CD4-positive, alpha-beta T cell treated with Interleukin-6 at 100 ng/mL for 8 hours (primary cell): ENCODE measurements around the gene DDX4.

Experiments
- DNase-seq: peaks from one replicate; pipeline ENCODE4 v3.0.0-alpha.2; 2020; ENCODE audit warnings: mixed read lengths, low spot score

Gene DDX4

DNA sequence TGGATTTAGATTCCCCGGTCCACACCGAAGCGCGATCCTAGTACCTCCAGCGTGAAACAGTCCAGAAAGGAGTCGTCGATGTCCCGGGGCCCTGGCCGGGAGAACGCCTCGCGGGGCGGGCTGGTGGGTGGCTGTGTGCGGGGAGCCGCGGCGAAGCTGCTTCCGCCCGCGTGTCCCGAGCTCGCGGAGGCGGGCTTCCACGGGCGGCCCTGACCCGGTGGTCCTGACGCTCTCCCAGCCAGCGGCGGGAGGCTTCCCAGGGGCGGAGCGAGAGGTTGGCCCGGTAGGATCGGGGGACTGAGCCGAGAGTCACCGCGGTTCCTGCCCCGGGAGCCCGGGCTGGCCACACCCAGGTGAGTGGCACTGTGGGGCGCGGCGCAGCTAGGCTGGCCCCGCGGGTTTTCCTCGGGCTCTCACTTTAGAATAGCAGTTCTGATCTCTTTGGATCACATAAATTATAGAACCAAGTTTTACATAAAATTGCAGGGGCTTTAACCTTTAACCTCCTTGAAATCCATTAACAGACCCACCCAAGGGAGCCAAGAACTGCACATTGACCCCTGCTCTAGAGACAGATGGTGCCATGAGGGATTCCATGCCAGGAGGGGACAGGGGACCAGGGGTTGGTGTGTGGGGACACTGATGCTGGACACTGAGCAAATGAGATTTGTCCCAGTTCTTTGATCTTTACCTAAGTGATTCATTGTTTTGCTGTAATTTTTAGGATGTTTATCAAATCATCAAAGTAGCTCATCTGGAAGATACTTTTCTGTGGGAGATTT lies 84.1 kb downstream of the DDX4 start:
- DNase-seq: no peak

GRCh38 chr5:55823151-55823796 lies 85.4 kb downstream of the DDX4 start:
- no peak for DNase-seq

- DNase-seq: no peak
Measured at GRCh38 chr5:55829956-55830355, 92.1 kb downstream of the DDX4 start.

- no peak for DNase-seq
Measured at GRCh38 chr5:55832446-55832845, 94.6 kb downstream of the DDX4 start.

DNA sequence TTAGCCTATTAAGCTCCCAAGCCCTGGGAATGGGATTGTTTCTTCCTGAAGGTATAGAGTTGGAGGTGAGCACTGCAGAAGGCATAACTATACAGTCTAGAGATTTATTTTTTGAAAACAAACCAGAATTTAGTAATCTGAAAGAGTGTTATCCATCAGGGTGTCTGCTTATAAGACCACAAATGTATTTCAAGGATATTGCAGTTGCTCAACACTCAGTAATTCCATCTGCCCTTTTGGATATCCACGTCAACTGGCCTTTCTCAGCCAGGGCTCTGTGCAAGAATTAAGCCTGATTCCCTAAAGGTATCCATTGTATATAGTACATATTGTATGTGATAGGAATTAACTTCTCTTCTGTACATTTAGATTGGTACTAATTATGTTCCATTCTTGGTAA lies 98.3 kb downstream of the DDX4 start:
- DNase-seq: no peak

DNA sequence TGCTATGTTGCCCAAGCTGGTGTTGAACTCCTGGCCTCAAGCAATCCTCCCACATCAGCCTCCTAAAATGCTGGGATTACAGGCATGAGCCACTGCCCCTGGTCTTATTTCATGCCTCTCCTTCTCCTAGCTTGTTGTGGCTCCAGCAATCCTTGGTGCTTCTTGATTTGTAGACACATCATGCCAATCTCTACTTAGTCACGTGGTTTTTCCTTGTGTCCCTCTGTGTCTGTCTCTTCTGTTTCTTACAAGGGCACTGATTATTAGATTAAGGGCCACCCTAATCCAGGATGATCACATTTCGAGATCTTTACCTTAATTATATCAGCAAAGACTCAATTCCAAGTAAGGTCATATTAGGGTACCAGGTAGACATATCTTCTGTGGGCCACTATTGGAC lies 104.1 kb downstream of the DDX4 start:
- DNase-seq: no peak

GRCh38 chr5:55847837-55848236 lies 110.0 kb downstream of the DDX4 start:
- no peak for DNase-seq

DNA sequence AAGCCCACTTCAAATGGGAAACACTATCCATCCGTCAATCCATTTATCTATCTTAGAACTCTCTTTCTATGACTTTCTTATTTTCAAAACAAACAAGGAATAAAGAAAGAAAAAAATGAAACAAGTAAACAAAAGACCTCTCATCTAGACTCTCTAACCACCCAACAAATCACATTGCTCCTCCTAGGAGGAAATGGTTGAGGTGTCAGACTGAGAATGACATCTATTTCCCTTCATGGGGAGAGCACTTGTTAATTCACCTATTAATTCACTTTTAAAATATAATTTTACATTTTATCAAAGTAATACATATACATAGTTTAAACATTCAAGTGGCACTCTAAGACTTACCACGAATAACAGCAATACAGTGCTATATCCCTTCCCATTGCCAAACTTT lies 110.9 kb downstream of the DDX4 start:
- DNase-seq: no peak

- DNase-seq: no peak
Measured at GRCh38 chr5:55850839-55851674, 113.2 kb downstream of the DDX4 start, which contains the start of gene IL31RA. Gene IL31RA, plus strand, starts transcription at chr5:55851357. Its CDS starts 214 bp downstream, at chr5:55851571.

- no peak for DNase-seq
Measured at GRCh38 chr5:55851675-55851979, 113.8 kb downstream of the DDX4 start.

- no peak for DNase-seq
Measured at GRCh38 chr5:55852503-55852902, 114.6 kb downstream of the DDX4 start.

GRCh38 chr5:55853041-55853670 lies 115.3 kb downstream of the DDX4 start:
- no peak for DNase-seq

DNA sequence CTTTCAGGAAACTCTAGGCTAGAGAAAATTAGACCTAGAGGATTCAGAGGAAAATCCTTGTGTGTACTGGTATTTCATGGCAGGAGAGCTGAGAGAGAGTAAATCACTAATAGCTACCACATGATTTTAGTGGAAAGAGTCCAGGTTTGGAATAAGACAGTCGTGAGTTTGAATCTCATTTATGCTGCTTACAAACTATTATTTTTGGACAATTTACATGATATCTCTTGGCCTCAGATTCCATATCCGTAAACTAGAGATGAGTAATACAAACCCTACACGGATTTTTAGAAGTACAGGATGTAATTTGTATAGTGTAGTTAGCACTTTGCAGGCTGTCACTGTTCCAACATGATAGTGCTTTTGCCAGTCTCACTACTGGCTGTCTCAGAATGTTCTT lies 116.0 kb downstream of the DDX4 start:
- no peak for DNase-seq

- DNase-seq: no peak
Measured at GRCh38 chr5:55855509-55855908, 117.6 kb downstream of the DDX4 start.

DNA sequence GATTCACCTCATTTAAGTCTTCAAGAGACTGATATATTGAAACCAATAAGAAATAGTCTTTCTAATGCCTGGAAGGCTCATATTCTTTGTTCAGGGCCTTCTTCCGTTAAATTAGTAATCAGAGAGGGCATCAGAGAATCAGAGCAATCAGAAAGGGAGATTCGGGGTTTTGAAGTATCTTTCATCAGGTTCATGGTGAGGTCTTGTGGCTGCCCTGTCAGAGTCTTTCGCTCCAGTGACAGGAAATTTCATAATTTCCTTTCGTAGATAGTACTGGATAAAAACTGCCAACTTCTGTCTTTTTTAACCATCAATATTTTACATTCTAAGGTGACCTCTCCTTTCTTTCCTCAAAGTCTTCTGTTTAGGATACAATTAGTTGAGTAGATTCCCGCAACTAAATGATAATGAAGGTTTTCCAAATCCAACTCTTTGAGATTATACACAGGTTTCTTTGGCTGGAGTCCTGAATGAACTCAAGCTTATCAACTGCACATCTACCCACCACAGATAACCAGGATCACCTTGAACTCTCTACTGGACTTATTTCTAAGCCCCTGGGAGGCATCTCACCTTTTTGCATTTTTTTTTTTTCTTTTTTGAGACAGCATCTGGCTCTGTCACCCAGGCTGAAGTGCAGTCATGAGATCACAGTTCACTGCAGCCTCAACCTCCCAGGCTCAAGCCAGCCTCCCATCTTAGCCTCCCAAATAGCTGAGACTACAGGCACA lies 118.8 kb downstream of the DDX4 start:
- peak; percentile 44 for DNase-seq

GRCh38 chr5:55857247-55857640 lies 119.4 kb downstream of the DDX4 start:
- no peak for DNase-seq

- DNase-seq: no peak
Measured at GRCh38 chr5:55858104-55858503, 120.2 kb downstream of the DDX4 start.

DNA sequence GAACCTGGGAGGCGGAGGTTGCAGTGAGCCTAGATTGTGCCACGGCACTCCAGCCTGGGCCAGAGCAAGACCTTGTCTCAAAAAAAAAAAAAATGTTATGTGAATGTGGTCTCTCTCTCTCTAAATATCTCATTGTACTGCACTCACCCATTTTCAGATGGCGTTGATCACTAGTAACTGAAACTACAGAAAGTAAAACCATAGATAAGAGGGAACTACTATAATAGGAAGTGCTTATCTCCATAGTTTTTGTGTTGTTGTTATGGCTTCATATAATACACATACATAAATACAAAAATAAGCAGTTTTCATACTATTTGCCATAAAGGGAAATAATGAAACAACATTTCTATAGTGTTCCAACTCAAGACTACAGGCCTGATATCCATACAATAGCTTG lies 122.4 kb downstream of the DDX4 start:
- no peak for DNase-seq

DNA sequence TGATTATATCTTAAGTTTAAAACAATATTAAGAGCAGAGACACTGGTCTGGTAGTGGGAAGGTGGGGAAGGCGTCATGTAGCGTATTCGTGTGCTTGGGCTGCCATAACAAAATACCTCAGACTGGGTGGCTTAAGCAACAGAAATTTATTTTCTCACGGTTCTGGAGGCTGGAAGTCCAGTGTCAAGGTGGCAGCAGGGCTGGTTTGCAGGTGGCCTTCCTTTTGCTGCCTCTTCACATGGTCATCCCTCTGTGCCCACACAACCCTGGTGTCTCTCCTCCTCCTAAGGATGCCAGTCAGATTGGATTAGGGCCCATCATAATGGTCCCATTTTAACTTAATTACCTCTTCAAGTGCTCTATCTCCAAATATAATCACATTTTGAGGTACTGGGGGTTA lies 122.8 kb downstream of the DDX4 start:
- DNase-seq: no peak

- DNase-seq: no peak
Measured at GRCh38 chr5:55864606-55865541, 127.0 kb downstream of the DDX4 start.

GRCh38 chr5:55865831-55866230 lies 128.0 kb downstream of the DDX4 start:
- no peak for DNase-seq
